Measurements from ENCODE around the gene FBXL19.

GRCh38 chr16:30947859-30948666 is 24.7 kb downstream of the FBXL19 start:
- TF ChIP-seq, protein P1, sequence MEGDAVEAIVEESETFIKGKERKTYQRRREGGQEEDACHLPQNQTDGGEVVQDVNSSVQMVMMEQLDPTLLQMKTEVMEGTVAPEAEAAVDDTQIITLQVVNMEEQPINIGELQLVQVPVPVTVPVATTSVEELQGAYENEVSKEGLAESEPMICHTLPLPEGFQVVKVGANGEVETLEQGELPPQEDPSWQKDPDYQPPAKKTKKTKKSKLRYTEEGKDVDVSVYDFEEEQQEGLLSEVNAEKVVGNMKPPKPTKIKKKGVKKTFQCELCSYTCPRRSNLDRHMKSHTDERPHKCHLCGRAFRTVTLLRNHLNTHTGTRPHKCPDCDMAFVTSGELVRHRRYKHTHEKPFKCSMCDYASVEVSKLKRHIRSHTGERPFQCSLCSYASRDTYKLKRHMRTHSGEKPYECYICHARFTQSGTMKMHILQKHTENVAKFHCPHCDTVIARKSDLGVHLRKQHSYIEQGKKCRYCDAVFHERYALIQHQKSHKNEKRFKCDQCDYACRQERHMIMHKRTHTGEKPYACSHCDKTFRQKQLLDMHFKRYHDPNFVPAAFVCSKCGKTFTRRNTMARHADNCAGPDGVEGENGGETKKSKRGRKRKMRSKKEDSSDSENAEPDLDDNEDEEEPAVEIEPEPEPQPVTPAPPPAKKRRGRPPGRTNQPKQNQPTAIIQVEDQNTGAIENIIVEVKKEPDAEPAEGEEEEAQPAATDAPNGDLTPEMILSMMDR (IDR thresholded peaks at IDR 0.05) = no peak
- TF ChIP-seq EZH2 (IDR thresholded peaks at IDR 0.05; ENCODE audit: borderline replicate concordance, insufficient read depth, low read depth, low read length, poor library complexity, severe bottlenecking) = no peak

All from B cell (primary cell).